Neuron (in vitro differentiated cells): Measurements from ENCODE around the gene DNASE1L3.

Experiments
- H2AFZ ChIP-seq: one replicate; pipeline ENCODE4 v1.6.1; 2013; ENCODE audit warnings: low read depth, mild to moderate bottlenecking, inconsistent platforms, low read length, moderate library complexity
- H3K27me3 ChIP-seq: one replicate; pipeline ENCODE4 v1.6.1; 2013; ENCODE audit warnings: low read length; ENCODE audit not compliant: insufficient read depth
- H3K36me3 ChIP-seq: one replicate; pipeline ENCODE4 v1.6.1; 2013; ENCODE audit warnings: low read length; ENCODE audit not compliant: insufficient read depth
- H3K4me1 ChIP-seq: one replicate; pipeline ENCODE4 v1.6.1; 2013; ENCODE audit warnings: low read length; ENCODE audit not compliant: insufficient read depth
- H3K4me3 ChIP-seq: 2 replicates; pipeline ENCODE4 v1.5.1; 2013; ENCODE audit warnings: mild to moderate bottlenecking, low read length, moderate library complexity
- H3K9me3 ChIP-seq: one replicate; pipeline ENCODE4 v1.6.1; 2013; ENCODE audit warnings: low read length

Gene DNASE1L3

DNA sequence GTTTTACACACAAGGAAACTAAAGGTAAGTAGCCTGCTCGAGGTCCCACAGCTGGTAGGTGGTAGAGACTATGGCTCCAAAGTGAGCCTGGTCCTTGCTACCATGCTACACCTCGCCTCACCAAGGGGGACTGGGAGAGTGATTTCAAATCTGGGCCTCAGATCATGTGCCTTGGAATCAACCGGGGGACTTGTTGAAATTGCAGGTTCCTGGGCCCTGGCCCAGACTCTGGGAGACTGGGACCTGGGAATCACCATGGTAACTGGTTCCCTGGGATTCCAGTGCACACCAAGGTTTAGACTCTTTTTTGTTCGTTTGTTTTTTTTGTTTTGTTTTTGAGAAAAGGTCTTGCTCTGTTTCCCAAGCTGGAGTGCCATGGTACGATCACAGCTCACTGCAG, 21.1 kb downstream of the DNASE1L3 start:
- Histone ChIP-seq H2AFZ (no peak overlapping the region), H3K36me3 (no peaks in the 10 kb centered on the region), H3K4me1 (peaks cover 10% of the 10 kb centered on the region)

DNA sequence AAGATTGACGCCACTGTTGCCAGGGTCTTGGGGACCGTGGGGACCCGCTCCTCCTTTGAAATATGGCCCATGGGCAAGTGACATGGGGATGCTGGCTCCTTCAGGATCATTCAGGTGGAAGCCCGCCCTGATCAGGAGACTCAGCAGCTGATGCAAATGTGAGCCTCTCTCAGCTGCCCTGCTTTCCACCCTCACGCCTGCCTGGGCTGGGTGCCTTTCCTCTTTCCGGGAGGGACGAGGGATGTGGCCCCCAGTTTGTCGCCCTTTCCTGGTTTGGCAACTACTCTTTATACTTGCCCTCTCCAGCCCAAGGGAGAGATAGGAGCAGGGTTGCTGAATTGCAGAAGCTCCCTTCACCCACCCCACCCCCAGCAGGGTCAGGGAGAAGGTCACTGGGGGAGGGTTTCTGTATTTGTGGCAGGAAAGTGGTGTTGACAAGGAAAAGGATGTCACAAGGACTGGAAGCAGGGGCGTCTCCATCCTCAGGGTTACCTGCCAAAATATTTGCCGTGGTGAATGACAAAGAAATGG, 21.8 kb downstream of the DNASE1L3 start:
- Histone ChIP-seq H3K36me3 (no peaks in the 10 kb centered on the region), H3K4me3 (no peak overlapping the region), H2AFZ (no peak overlapping the region), H3K27me3 (no peaks in the 10 kb centered on the region), H3K9me3 (no peaks in the 10 kb centered on the region), H3K4me1 (peaks cover 10% of the 10 kb centered on the region)

More for the DNA sequence above, 21.1 kb downstream of the DNASE1L3 start:
- Histone ChIP-seq H3K27me3 (no peaks in the 10 kb centered on the region), H3K4me3 (no peak overlapping the region), H3K9me3 (no peaks in the 10 kb centered on the region)

DNA sequence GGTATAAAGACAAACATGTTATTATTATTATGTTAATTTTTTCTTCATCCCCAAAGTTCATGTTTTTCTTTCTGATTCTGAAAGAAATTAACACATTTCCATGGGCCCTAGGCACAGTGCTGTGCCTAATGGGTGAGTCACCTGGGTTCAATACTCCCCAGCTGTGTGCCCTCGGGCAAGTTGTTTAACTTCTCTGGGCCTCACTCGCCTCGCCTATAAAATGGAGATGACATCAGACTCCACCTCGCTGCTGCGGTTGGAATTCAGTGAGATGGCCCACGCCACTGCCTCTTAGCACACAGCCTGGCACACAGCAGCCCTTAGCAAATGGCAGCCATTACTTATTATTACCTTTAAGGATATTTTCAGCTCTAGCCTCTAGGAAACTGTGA, 22.6 kb downstream of the DNASE1L3 start:
- Histone ChIP-seq H3K9me3 (no peaks in the 10 kb centered on the region), H3K27me3 (peaks cover 3% of the 10 kb centered on the region), H2AFZ (no peak overlapping the region), H3K4me3 (no peak overlapping the region), H3K36me3 (no peaks in the 10 kb centered on the region), H3K4me1 (peaks cover 10% of the 10 kb centered on the region)

DNA sequence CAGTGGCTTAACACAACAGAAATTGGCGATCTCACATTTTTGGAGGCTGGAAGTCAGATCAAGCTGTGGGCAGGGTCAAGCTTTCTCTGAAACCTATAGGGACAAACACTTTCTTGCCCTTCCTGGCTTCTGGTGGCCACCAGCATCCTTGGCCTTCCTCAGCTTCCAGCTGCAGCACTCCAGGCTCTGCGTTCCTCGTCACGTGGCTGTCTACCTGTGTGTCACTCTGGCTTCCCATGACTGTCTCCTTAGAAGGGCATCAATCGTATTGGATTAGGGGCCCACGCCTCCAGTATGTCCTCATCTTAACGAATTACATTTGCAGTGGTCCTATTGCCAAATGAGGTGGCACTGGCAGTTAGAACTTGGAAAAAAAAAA, 25.8 kb downstream of the DNASE1L3 start:
- Histone ChIP-seq H3K36me3 (no peaks in the 10 kb centered on the region), H3K9me3 (no peaks in the 10 kb centered on the region), H3K27me3 (peaks cover 3% of the 10 kb centered on the region), H3K4me1 (peaks cover 10% of the 10 kb centered on the region), H3K4me3 (no peak overlapping the region), H2AFZ (no peak overlapping the region)

DNA sequence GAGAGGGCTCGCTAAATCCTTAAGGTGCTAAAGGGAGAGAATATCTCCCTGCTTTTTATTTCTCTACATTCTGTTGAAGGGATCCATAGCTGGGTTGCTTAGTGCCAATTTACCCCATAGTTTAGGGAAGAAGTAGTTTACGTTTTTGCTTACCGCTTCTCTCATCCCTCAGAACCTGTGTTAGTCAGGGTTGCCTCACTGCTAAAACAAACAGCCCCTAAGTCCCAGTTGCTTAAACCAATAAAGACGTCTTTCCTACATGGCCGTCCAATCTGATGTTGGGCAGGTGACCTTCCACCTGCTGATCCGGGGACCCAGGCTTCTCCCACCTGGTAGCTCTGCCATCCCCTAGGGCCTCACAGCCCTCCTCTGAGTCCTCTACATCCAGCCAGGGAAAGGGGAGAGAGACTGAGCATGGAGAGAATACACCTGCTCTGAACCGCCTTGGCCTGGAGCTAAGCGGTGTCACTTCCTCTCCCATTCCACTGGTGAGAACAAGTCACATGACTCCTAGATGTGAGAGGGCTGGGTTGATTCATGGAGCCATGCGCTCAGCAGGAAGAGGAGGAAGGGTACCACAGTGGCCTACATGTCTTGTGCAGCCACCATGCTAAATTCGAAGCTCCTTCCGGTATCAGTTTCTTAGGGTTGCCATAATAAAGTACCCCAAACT, 26.3 kb downstream of the DNASE1L3 start:
- H3K9me3 ChIP-seq, result no peaks in the 10 kb centered on the region
- peaks cover 7% of the 10 kb centered on the region for H3K4me1 ChIP-seq
- no peak overlapping the region for H2AFZ ChIP-seq
- H3K36me3 ChIP-seq, result no peaks in the 10 kb centered on the region
- H3K27me3 ChIP-seq, result peaks cover 3% of the 10 kb centered on the region
- H3K4me3 ChIP-seq, result no peak overlapping the region

DNA sequence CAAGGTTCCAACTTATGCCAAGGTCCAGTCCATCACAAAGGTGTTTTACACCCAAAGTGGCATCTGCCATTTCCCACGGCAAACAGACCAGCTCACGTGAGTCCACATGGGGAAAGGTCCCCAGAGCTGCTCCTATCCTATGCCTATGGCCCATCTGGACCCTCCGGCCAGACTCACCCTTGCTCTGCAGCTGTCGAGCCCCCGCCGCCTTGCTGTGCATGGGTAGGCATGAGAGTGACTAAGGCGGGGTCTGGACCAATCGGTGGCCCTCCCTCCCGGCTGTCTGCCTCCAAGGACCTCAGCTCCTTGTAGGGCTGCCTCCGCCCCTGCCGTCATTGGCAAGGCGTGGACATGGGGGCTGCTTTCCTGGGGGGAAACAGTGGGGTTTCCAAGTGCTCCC, 26.9 kb downstream of the DNASE1L3 start:
- H3K9me3 ChIP-seq, result no peaks in the 10 kb centered on the region
- no peak overlapping the region for H3K4me3 ChIP-seq
- H3K27me3 ChIP-seq, result peaks cover 3% of the 10 kb centered on the region
- no peaks in the 10 kb centered on the region for H3K36me3 ChIP-seq
- no peak overlapping the region for H2AFZ ChIP-seq
- H3K4me1 ChIP-seq, result peaks cover 1% of the 10 kb centered on the region

DNA sequence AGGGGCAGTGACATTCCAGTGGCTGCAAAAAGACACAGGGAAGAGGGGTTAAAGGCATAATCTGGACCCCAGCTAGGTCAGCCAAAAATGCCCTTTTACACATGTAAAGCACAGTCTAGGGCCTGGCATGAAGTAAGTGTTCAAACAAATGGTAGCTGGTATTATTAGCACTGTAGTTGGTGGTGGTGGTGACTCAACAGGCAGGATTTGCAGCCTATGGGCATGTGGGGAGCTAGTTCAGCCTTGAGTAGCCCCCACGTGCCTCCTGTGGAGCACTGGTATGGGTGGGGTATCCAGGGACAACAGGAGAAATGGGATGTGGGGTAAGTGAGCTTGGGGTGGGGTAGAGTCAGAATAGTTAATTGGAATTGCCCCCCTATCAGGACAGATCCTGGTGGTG, 27.6 kb downstream of the DNASE1L3 start:
- Histone ChIP-seq H3K36me3 (no peaks in the 10 kb centered on the region), H3K4me3 (no peak overlapping the region), H2AFZ (no peak overlapping the region), H3K4me1 (no peaks in the 10 kb centered on the region), H3K27me3 (peaks cover 3% of the 10 kb centered on the region), H3K9me3 (no peaks in the 10 kb centered on the region)

DNA sequence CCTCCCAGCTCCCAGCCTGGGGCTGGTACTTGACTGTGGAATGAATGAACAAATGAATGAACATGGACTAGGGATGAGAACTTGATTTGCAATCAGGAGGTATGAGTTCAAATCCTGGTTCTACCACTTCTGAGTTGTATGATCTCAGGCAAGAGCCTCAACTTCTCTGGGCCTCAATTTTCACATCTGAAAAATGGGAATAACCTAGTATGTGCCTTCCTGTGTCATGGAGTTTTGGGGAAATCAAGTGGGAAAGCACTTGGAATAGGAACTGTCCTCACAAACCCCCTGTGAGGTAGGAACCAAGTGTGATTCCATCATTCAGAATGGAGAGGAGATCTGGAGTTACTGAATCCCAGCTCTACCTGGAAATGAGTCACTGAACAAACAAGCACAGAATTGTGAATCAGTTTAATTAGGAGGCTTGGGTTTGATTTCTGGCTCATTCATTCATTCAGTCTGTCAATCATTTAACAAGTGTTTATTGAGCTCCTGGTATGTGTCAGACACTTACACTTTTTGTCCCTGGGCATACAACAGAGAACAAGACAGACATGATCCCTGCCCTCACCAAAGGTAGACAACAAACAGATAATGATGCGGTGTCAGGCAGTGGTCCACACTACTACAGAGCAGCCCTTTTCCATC, 29.7 kb downstream of the DNASE1L3 start:
- no peaks in the 10 kb centered on the region for H3K36me3 ChIP-seq
- H3K4me1 ChIP-seq, result no peaks in the 10 kb centered on the region
- H3K9me3 ChIP-seq, result no peaks in the 10 kb centered on the region
- no peak overlapping the region for H2AFZ ChIP-seq
- peaks cover 3% of the 10 kb centered on the region for H3K27me3 ChIP-seq
- H3K4me3 ChIP-seq, result no peak overlapping the region

DNA sequence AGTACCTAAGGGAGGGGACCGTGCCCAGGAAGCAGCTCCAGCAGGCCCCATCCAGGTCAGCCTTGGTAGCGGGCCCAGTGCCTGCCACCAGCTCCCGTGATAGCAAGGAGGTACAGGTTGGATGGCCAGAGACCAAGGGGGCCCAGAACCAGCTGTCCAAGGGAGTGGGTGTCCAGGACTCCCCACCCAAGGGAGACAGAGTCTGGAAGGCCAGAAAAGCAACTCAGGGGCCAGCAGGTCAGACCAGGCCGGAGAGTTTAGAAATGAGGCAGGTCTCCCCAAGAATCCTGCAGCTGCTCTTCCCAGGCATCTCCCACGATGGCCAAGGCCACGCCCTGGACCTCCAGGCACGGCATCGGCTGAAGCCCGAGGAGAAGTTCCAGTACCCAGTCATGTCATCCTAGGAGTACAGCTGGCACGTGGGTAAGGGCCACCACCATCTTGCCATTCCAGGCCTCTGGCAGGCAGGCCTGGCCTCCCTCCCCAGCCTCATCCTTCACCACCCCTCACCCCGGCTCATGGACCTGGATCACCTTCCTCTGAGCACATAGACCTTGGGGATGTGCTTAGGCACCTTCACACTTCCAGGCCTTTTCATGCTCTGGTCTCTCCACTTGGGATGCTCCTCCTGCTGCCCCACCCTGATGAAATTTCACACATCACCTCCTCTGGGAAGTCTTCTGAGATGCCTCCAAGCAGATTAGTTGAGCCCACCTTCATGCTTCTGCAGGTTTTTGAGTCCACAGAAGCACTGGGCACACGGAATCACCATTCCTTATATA, 30.5 kb downstream of the DNASE1L3 start:
- H3K4me3 ChIP-seq, result no peak overlapping the region
- H3K4me1 ChIP-seq, result peaks cover 6% of the 10 kb centered on the region
- peaks cover 3% of the 10 kb centered on the region for H3K27me3 ChIP-seq
- H2AFZ ChIP-seq, result no peak overlapping the region
- no peaks in the 10 kb centered on the region for H3K36me3 ChIP-seq
- H3K9me3 ChIP-seq, result no peaks in the 10 kb centered on the region

DNA sequence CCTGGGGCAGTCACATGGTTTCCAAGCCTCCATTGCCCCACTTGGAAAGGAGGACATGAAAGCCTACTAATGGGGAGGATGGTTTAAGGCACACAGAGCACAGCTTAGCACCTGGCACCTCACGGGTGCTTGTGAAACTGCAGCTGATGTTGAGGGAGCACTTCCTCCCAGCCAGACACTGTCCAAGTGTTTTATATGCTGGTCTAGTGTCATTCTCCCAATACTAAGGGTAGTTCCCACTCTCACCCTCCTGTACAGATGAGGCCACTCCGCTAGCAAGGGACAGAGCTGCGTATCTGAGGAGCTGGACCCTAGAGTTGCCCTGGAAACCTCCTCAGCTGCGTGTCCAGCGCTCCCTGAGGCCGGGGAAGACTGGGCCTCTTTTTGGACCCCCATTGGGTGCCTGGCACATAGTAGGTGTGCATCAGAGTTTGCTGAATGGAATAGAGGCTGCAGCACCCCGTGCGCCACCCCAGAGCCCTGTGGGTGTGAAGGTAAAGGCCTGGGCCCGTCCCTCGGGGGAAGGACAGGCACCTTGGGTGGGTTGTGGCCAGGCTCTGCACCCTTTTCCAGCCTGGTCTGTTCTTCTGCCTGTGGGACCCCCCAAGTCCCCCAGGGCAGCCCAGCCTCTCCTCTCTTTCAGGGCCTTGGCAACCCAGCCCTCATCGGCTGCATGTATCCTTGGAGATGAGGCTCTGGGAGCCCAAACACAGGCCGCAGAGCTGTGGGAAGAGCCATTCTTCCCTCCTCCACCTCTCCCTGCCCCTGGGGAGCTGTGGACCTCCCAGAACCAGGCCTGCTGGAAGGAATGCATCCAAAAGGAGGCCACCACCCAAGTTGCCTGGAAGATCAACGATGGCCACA, 31.3 kb downstream of the DNASE1L3 start:
- H2AFZ ChIP-seq, result no peak overlapping the region
- H3K36me3 ChIP-seq, result no peaks in the 10 kb centered on the region
- H3K27me3 ChIP-seq, result peaks cover 3% of the 10 kb centered on the region
- H3K4me3 ChIP-seq, result no peak overlapping the region
- peaks cover 11% of the 10 kb centered on the region for H3K4me1 ChIP-seq
- H3K9me3 ChIP-seq, result no peaks in the 10 kb centered on the region

DNA sequence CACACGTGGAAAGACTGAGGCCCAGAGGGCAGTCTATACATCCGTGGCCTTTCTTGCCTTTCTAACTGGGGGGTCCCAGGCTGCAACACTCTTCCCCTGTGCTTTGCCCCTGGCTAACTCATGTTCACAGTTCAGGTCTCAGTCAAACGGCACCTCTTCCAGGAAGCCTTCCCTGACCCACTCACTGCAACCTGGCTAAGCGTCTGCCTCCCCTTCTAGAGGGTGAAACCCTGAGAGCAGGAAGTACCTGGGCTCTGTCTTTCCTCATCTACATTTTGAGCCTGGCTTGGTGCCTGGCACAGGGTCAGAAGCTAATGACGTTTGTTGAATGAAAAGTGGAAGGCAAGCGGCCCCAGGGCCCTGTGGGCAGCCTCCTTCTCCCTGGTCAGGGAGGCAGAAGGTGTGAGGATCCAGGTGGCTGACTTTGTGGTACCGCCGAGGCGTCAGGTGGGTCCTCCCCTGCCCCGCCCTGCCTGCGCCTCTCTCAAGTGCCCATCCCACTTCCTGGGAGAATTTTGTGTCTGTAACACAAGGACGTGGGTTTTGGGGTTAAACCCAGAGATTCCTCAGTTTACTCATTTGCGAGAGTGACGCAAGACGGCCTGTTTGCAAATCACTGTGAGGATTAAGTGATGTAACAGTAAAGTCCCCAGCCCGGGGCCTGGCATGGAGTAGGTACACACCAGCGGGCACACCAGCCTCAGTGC, 32.1 kb downstream of the DNASE1L3 start:
- Histone ChIP-seq H3K27me3 (peaks cover 3% of the 10 kb centered on the region), H3K36me3 (no peaks in the 10 kb centered on the region), H3K9me3 (no peaks in the 10 kb centered on the region), H3K4me3 (no peak overlapping the region), H2AFZ (no peak overlapping the region), H3K4me1 (peaks cover 11% of the 10 kb centered on the region)
